Activated CD8-positive, alpha-beta memory T cell treated with anti-CD3 and anti-CD28 coated beads, Interleukin-2, amount 50 U/mL, for 24 hours (primary cell): ENCODE data around the gene PCARE.

Source experiments
- DNase-seq: peaks from one replicate; pipeline ENCODE4 v3.0.0-alpha.2; 2020; ENCODE audit errors: extremely low read depth

The PCARE gene

GRCh38 chr2:29063646-29064345 lies 10.5 kb downstream of the PCARE start:
- no peak for DNase-seq

- no peak for DNase-seq
These were observed 11.3 kb downstream of the PCARE start for GRCh38 chr2:29063056-29063455.

- no peak for DNase-seq
These were observed 12.0 kb downstream of the PCARE start for GRCh38 chr2:29062371-29062770.

GRCh38 chr2:29061616-29062015 lies 12.7 kb downstream of the PCARE start:
- no peak for DNase-seq

GRCh38 chr2:29061176-29061575 lies 13.1 kb downstream of the PCARE start:
- no peak for DNase-seq

- no peak for DNase-seq
These were observed 13.9 kb downstream of the PCARE start for GRCh38 chr2:29060441-29060840.

GRCh38 chr2:29059624-29060023 lies 14.7 kb downstream of the PCARE start:
- DNase-seq: no peak

GRCh38 chr2:29057006-29057405 lies 17.3 kb downstream of the PCARE start:
- no peak for DNase-seq

- no peak for DNase-seq
These were observed 17.9 kb downstream of the PCARE start for GRCh38 chr2:29056452-29056851.

GRCh38 chr2:29055601-29056000 lies 18.7 kb downstream of the PCARE start:
- DNase-seq: no peak

GRCh38 chr2:29054430-29054829 lies 19.9 kb downstream of the PCARE start:
- DNase-seq: no peak

- DNase-seq: no peak
These were observed 20.5 kb downstream of the PCARE start for GRCh38 chr2:29053670-29054400.

- no peak for DNase-seq
These were observed 21.1 kb downstream of the PCARE start for GRCh38 chr2:29053223-29053622.

GRCh38 chr2:29052807-29053206 lies 21.5 kb downstream of the PCARE start:
- no peak for DNase-seq

GRCh38 chr2:29051730-29052129 lies 22.6 kb downstream of the PCARE start:
- no peak for DNase-seq

- DNase-seq: no peak
These were observed 23.7 kb downstream of the PCARE start for GRCh38 chr2:29050591-29050990.

- no peak for DNase-seq
These were observed 27.1 kb downstream of the PCARE start for GRCh38 chr2:29047083-29047845.

- DNase-seq: no peak
These were observed 28.0 kb downstream of the PCARE start for GRCh38 chr2:29046321-29046720.

- DNase-seq: no peak
These were observed 29.9 kb downstream of the PCARE start for GRCh38 chr2:29044459-29044858.

GRCh38 chr2:29042561-29043075 lies 31.7 kb downstream of the PCARE start:
- DNase-seq: no peak

GRCh38 chr2:29041161-29041660 lies 33.1 kb downstream of the PCARE start:
- DNase-seq: no peak

- DNase-seq: no peak
These were observed 33.8 kb downstream of the PCARE start for GRCh38 chr2:29040552-29040951.
